ENCODE data around the gene STN1.
A peak's percentile ranks its signal among the peaks of the same experiment; 100 is the strongest.

The STN1 gene

GRCh38 chr10:103839872-103840739 lies 77.9 kb downstream of the STN1 start:
- DNase-seq: peak; percentile 34

GRCh38 chr10:103839519-103839871 lies 78.5 kb downstream of the STN1 start:
- DNase-seq: no peak

GRCh38 chr10:103838862-103839518 lies 79.0 kb downstream of the STN1 start:
- no peak for DNase-seq

- no peak for DNase-seq
Measured at GRCh38 chr10:103838070-103838395, 80.0 kb downstream of the STN1 start.

GRCh38 chr10:103837370-103838069 lies 80.5 kb downstream of the STN1 start:
- no peak for DNase-seq

- peak; percentile 51 for DNase-seq
Measured at GRCh38 chr10:103836861-103837260, 81.1 kb downstream of the STN1 start.

GRCh38 chr10:103836273-103836672 lies 81.7 kb downstream of the STN1 start:
- no peak for DNase-seq

GRCh38 chr10:103835096-103836050 lies 82.6 kb downstream of the STN1 start:
- DNase-seq: no peak

GRCh38 chr10:103834436-103835095 lies 83.4 kb downstream of the STN1 start:
- DNase-seq: no peak

- DNase-seq: peak; percentile 44
Measured at GRCh38 chr10:103833731-103834365, 84.1 kb downstream of the STN1 start.

- DNase-seq: no peak
Measured at GRCh38 chr10:103832806-103833205, 85.2 kb downstream of the STN1 start.

All from eye (tissue), 1 donor.